ENCODE results near the gene BRCC3.

DNA sequence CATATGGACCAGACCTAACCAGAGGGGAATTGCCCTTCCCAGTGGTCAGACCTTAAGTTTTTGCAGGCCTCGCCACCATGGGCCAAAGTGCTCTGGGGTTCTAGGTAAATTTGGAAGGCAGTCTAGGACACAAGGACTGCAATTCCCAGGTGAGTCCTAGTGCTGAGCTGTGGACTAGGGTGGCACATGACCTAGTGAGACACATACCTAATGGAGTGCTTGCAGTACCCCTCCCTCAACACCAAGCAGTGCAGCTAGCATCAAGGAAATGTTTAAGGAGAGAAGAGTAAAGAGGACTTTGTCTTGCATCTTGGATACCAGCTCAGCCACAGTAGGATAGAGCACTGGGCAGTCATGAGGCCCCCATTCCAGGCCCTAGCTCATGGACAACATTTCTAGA lies 60.8 kb downstream of the BRCC3 start:
- no peak for TF ChIP-seq CTCF (IDR thresholded peaks at IDR 0.05)
- no peak for TF ChIP-seq POLR2A (IDR thresholded peaks at IDR 0.05)
